HG03342 (cell line): ENCODE results near the gene CLMN.

ENCODE experiments used
- ATAC-seq: cut with Tn5 transposase; IDR thresholded peaks from one replicate; pipeline ENCODE4 v1.9.1; 2021; ENCODE audit warnings: mild to moderate bottlenecking, moderate library complexity; ENCODE audit not compliant: unreplicated experiment

The CLMN gene

DNA sequence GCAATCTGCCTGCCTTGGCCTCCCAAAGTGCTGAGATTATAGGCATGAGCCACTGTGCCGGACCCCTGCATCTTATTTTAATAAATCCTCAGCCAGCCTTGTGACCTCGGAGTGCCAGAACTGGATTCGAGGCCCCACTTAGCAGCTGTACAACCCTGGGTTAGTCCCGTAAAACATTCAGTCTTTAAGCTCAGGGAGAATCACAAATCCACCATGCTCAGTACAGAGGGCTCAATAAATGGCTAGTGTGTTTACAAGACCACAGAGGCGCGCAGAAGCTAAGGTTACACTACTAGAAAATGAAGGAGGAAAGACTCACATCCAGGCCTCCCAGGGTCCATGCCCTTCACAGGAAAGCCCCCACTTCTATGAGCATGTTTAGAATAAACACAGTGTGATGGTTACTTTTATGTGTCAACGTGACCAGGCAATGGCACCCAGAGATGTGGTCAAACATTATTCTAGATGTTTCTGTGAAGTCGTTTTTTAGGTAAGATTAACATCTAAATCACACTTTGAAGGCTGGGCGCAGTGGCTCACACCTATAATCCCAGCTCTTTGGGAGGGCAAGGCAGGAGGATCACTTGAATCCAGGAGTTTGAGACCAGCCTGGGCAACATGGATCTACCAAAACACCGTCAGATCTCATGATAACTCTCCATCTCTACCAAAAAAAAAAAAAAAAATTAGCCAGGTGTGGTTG lies 55.3 kb downstream of the CLMN start:
- no peak for ATAC-seq

DNA sequence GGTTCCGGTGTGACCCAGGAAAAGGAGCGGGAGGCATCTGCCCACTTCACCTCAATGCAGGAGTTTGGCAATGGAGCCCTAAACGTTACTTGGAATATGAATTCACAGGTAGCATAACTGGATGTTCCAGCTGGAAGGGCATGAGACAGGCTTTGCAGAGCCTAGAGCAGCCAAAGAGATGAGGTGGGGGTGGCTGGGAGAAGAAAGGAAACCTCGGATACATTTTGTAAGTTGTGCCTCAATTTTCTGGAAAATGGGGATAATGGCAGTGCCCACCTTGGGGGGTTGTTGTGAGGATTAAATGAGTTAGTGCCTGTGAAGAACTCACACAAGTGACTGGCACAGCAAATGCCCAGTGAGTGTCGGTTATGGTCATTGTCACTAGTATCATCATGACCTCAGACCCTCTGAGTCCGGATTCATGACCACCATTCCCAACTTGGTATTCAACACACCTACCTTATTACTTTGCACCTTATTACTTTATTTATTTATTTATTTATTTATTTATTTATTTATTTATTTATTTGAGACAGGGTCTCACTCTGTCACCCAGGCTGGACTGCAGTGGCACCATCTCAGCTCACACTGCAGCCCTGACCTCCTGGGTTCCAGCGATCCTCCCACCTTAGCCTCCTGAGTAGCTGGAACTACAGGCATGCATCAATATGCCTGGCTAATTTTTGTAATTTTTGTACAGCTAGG lies 56.0 kb downstream of the CLMN start:
- ATAC-seq = no peak

DNA sequence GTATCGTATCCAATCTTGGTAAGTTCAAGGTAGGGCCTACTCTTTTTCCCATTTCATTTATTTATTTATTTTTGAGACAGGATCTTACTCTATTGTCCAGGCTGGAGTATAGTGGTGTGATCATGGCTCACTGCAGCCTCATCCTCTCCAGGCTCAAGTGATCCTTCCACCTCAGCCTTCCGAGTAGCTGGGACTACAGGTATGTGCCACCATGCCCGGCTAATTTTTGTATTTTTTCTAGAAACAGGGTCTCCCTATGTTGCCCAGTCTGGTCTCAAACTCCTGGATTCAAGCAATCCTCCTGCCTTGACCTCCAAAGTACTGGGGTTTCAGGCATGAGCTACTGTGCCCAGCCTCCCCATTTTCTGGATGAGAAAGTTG lies 57.2 kb downstream of the CLMN start:
- ATAC-seq = no peak

DNA sequence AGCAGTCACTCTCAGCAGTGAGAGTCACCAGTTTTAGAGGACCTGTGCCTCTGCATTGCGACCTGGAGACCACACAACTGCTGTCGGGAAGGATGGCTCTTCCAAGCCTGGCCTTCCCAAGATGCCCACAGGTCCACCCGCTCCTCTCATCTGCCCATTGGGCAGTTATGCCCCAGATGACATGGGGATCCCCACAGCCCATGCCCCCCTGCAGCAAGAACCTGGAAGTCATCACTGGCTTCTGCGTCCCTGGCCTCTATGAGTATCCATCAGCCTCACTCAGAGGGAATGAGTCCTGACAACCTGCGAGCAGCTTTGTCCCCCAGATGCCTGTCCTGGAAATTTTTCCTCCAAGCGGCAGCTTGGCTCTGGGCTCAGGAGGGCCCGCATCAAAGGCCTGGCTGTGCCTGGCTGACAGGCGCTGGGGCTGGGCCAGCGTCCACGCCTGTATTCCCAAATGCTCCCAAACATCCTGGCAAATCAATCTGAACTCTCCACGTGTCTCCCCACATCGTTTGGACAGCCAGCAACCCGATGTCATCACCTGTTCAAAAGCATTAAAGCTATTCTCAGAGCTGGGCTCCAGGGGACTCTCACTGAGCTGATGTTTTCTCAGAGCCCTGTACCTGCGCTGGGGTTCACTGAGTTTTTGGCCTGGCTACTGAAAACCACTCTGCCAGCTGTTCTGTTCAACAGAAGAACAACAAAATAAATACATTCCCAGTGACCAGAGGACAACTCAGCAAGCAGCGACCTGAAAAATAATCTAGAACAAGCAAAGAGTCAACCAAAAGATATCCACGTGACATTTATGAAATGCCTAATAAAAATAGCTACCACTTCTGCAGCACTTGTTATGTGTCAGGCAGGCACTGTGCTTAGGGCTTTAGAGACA lies 57.8 kb downstream of the CLMN start:
- ATAC-seq = no peak

DNA sequence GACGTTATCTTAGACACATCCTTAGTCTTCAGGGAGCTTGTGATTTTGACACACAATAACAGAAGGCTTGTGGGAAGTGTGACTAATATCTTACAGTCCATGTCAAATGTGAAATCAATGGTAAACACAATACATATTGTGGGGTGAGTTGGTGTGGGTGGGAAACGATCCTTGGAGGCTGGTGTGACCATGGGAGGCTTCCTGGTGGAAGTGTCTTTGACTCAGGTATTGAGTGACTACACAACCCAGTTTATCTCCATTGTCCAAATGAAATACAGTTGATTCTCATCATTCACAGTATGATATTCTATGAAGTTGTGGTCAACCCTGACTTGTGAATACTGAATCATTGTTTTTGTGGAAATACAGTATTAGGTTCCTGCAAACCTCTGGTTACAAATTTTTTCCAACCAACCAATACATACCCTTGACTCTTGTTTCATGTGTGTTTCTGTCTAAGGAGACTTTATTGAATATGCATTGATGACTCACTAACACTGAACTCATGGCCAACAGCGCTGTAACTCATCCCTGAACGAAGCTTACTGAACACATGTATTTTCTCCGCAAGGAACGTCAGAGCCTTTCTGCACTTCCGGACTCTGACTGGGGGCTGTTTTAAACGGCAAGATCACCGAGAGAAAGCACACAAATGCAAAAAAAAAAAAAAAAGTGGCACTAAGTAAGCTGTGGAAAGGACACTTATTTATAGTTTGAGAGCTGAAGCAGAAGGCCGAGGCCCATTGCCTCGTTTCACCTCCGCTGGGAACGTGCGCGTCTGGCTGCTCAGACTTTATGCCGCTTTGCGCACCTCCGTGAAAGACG lies 59.0 kb downstream of the CLMN start:
- ATAC-seq = no peak

DNA sequence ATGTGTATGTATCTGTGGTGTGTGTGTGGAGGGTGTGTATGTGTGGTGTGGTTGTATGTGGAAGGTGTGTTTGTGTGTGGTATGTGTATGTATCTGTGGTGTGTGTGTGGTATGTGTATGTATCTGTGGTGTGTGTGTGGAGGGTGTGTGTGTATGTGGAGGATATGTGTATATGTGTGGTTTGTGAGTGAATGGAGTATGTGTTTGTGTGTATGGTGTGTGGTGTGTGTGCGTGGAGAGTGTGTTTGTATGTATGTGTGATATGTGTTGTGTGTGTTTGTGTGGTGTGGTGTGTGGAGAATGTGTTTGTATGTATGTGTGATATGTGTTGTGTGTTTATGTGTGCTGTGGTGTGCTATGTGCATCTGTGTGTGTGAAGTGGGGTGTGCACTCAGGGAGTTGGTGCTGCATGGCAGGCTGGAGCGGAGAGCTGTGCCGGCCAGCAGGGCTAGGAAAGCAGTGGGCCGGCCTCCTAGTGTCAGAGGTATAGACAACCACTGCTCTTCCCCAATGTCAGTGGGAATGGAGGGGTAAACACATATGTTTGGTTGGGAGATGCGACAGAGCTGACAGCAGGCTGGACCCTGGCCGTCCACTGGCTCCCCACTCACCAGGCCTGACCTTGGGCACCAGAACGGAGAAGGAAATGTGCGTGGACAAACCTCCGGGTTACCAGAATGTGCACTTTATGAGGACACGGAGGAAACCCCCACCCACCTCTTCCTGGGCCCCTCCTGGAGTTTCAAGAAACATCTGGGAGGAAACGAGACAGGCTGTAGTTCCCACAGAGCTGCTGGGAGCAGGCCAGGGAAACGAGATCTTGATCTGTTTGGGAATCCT lies 60.7 kb downstream of the CLMN start:
- no peak for ATAC-seq

DNA sequence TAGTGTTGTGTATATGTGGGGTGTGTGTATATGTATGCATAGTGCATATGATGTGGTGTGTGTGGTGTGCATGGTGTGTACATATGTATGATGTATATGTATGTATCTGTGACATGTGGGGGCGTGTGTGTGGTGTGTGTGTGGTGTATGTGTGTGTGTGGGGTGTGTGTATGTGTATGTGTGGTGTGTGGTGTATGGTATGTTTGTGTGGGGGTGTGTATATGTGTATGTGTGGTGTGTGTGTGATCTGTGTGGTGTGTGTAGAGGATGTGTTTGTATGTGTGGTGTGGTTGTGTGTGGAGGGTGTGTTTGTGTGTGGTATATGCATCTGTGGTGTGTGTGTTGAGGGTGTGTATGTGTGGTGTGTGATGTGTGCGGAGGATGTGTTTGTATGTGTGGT lies 61.6 kb downstream of the CLMN start:
- ATAC-seq = no peak

DNA sequence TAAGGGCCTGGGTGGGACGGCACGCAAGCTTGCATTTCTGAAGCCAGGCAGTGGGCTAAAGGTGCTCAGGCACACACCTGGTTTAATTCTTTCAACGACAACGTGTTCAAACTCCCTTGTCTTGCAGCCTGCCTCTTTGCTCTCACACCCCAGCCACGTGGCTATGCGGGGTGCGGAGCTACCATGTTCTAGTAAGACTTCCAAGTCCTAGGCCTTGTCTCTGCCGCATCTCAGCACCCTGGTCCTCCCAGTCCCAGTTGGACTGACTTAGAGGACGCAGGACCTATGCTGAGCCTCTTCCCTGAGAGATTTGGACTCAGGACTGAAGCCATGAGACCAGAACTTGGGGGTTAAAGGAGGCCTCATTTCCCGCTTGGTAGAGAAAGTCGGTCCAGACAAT lies 62.2 kb downstream of the CLMN start:
- ATAC-seq = no peak

DNA sequence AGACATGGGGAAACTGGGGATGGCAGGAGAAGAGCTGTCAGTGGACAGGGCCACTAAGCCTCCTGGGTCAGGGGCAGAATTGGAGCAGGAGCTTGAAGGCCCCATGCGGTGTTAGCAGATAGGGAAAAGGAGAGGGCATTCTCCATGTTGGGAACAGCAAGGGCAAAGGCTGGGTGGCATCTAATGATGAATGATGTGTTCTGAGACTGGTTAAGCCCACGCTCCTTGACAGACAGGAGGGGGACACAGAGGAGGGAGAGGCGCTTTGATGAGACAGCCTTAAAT lies 63.0 kb downstream of the CLMN start:
- no peak for ATAC-seq

DNA sequence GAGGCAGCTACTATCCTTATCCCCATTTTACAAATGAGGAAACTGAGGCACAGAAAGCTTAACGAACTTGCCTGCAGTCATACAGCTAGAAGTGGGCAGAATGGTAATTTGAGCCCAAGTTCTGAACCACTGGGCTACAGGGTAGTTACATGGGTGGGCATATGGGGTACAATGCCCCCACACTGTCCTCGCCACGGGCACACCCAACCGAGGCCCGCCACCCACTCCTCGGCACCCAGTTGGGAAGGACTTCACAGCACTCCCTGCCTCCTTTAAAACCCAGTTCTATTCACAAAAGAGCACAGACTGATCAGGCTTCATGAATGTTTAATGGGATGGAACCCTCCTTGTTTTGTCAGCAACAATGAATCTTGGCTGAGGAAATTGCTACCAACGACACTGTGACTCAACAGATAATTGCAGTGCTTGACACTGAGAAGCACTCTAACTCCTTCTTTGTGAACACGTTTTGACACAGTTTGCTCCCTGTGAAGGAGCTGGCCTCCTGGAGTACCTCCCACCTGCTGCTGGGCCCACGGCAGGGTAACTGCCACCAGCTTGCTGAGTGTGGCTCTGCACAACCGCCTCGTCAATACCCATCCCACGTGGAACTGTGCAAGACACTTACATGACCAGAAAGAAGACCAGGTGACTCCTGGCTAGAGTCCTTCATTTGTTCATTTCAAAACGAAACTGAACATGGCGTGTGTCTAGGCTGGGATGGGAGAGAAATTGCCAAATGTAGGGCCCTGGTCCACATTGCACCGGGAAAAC lies 63.5 kb downstream of the CLMN start:
- no peak for ATAC-seq

DNA sequence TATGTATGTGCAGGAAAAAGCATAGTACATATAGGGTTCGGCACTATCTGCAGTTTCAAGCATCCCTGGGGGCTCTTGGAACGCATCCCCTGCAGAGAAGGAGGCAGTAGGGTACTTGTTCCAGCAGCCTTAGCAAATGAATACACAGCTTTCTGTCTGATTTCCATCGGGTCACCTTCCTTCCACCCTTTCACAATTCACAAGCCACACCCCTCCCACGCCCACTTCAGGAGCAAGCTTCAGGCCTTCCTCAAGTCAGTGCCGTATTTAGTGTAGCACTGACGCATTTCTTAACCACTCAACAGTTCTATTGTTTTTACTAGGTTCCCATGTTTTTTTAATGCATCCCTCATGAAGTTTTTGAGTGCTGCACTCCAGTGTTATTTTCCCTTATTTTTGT lies 64.2 kb downstream of the CLMN start:
- no peak for ATAC-seq

DNA sequence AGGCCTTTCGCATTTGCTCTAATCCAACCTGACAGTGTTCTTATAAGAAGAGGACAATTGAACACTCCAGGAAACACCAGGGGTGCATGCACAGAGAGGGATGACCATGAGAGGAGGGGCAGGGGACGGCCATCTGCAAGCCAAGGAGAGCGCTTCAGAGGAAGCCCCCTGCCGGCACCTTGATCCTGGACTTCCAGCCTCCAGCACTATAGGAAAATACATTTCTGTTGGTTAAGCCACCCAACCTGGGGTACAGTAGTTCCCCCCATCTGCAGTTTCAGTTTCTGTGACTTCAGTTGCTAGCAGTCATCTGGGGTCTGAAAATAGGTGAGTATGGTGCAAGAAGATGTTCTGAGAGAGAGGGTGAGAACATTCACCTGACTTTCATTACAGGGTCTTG lies 64.7 kb downstream of the CLMN start:
- ATAC-seq = no peak

DNA sequence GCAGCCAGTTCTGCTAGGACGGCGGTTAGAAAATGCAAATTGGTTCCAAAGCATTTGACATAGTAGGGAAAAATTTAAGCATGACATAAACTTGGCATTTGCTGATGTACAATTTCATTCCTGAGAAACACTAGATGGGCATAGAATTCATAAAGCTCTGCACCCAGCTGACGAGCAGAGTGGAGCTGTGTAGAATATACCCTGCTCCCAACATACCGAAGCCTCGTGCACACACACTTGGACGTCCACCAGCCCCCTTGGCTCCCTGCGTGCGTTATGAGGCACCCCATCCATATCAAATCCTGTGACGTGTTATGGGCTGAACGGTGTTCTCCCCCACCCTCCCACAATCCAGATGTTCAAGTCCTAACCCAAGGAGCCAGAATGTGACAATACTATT lies 65.4 kb downstream of the CLMN start:
- ATAC-seq = no peak

DNA sequence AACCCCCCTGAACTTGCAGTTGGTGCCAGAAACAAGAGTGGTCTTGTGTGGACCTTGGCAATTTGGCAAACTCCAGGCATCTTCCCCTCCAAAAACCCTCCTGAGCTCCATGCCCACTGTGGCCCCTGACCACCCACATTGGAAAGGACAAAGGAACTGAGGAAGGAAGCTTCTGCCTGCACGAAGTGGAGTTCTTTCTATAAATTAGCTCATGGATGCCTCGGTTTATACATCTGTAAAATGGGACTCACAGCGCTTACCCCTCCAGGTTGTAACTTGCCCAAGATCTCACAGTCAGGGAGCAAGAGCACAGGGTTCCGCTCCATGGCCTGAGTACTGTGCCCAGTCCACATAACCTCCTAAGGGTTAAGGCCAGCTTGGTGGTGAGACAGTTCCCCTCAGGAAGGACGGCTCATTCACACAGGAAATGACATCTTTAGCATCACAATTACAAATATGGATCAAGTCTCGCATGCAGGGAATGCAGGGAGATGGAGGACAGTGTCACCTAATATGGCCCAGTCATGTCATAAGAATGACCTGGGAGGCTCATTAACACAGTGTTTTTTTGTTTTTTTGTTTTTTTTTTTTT lies 66.6 kb downstream of the CLMN start:
- ATAC-seq = no peak

DNA sequence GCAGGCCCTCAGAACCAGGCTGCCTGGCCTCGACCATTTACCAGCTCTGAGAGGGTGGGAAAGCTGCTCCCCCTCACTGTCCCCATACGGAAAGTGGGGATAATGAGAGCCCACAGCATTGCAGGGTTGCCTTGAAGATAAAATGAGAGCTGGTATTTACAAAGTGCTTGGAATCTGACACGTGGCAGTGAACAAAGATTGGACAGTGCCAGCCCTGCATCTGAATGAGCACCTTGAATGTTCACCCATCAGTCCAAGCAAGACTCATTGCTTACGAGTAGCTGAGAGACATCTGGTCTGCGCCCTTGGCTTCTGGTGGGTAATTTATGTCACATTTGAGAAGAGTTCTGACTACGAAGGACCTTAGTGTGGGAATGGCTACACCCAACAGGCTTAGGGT lies 67.5 kb downstream of the CLMN start:
- ATAC-seq = no peak

DNA sequence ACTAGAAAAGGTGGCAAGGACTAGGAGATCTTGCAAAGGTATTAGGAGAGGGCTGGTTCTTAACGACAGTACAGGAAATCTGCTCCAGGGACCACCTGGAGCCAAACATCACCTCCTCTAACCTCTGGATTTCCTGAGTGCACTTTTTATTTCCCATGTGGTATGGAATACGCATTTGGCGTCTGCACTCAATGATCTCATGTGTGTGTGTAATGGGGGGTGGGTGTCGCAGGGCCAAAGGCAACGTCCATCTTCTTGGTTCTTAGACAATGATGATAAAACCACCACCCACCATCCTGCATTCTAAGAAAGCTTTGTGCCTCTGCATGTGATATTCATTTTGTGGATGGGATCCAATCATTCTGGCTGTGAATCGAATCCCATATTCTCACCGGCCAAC lies 68.8 kb downstream of the CLMN start:
- no peak for ATAC-seq

DNA sequence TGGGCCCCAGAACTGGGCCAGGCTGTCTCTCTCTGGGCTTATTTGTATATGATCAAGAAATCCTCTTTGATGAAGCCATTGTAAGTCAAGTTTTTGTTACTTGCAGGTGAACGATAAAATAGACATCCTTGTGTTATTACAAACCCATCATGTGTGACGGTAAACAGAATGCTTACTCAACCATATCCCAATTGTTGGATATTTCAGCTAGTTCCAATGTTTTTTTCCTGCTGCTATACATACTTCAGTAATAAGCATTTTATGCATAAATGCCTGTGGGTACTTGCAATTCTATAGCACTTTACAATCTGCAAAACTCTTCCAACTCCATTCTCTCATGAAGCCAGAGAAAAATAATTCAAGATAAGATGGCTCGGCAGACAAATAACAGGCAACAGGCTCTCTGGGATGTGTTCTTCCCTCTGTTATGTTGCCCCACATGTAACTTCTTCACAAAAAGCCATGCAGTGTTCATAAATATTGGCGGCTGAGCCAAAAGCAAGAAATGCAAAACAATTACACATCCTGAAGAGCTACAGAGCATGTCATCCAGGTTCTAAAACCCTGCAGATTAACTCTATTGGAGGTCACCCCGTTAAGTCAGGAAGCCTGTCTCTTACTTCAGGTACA lies 69.5 kb downstream of the CLMN start:
- no peak for ATAC-seq

DNA sequence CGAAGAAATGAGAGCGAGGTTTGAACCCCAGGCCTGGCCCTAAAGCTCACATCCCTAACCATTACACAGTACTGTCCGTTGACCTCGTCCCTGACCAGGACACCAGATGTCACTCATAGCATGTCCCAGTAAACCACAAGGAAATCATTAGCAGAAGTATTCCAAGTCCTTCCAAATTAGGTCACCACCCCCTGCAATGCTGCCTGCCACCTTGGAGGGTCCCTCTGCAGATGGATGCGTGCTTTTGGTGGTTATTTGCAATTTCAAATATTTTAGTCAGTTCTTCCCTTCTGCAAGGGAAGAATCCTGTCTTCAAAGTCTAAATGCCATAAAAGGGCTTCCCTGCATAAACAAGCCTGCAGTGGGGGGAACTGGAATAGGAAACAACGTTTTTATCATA lies 71.3 kb downstream of the CLMN start:
- ATAC-seq = no peak

DNA sequence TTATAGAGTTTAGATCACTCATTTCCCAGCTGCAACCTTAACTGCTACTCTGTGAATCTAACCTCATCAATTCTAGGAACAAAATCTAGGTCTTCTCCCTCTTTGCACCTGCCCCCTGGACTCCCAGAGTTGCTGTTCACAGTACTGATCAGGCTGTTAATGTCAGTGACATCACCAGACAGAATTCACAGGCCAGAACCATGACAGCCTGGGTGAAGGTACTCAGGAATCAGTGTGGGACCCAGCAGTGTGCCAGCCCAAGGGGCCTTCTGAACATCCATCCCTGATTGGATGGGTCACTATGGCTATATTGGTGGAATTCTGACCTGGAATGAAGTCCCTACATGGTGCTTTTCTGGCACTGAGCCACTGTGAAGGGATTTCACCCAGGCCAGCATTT lies 72.8 kb downstream of the CLMN start:
- no peak for ATAC-seq
